ENCODE data around the gene SPNS2. TPM values are rescaled to one million over a fixed set of nuclear protein-coding genes. Genes with fewer than 3 reads are reported as not detected.
A peak's percentile ranks its signal among the peaks of the same experiment; 100 is the strongest.

Gene SPNS2
- total RNA-seq, 6 donors from 2014 or later = 41.8 to 89.1 (median 55.2) TPM

DNA sequence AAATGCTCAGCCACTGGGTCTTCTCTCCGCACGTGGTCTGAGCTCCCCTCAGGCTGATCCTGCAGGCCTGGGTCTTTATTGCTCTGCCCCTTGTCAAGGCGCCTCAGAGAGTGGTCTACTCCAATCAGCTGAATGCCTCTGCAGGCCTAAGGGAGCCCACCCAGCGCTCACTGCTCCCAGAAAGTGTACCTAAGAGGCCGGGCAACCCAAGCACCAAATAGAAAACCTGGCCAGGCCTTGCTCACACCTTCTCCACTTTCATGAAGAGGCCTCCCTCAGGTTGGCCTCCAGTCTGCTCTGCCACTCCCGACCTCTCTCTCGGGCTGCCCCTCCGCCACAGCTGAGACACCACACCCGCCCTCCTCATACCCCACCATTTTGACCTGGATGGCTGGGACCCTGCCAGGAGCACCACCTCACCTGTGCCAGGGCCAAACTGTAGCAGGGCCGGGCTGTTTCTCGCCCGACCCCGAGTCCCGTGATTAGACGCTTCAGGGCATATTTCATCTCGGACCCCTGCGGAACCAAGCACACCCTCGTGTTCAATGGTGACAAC, 55.8 kb downstream of the SPNS2 start:
- H3K4me1 ChIP-seq = peaks cover 13 to 26% (median 22%) of the 10 kb centered on the region in 4 donors
- DNase-seq (no peak), ATAC-seq (ENCODE audit: low FRiP score in 2 of 2) (no peak)
- H3K36me3 ChIP-seq = peaks cover 4 to 40% (median 35%) of the 10 kb centered on the region in 4 donors
- WGBS, 2 donors = 14 to 62% methylated on average over 5 to 18 of the region's 18 CpGs
- peak overlapping the region; percentile 50 to 90 (median 82) for H3K4me3 ChIP-seq
- H3K9me3 ChIP-seq = no peaks in the 10 kb centered on the region
- no peaks in the 10 kb centered on the region for H3K27me3 ChIP-seq
- peak overlapping the region; percentile 40 to 86 (median 77) for H3K27ac ChIP-seq
- TF ChIP-seq, protein P1, sequence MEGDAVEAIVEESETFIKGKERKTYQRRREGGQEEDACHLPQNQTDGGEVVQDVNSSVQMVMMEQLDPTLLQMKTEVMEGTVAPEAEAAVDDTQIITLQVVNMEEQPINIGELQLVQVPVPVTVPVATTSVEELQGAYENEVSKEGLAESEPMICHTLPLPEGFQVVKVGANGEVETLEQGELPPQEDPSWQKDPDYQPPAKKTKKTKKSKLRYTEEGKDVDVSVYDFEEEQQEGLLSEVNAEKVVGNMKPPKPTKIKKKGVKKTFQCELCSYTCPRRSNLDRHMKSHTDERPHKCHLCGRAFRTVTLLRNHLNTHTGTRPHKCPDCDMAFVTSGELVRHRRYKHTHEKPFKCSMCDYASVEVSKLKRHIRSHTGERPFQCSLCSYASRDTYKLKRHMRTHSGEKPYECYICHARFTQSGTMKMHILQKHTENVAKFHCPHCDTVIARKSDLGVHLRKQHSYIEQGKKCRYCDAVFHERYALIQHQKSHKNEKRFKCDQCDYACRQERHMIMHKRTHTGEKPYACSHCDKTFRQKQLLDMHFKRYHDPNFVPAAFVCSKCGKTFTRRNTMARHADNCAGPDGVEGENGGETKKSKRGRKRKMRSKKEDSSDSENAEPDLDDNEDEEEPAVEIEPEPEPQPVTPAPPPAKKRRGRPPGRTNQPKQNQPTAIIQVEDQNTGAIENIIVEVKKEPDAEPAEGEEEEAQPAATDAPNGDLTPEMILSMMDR (IDR thresholded peaks at IDR 0.05) = no peak
- no peak for TF ChIP-seq POLR2AphosphoS5 (IDR thresholded peaks at IDR 0.05)
- TF ChIP-seq EP300 (IDR thresholded peaks at IDR 0.05) = no peak
- TF ChIP-seq POLR2A (IDR thresholded peaks at IDR 0.05) = no peak

DNA sequence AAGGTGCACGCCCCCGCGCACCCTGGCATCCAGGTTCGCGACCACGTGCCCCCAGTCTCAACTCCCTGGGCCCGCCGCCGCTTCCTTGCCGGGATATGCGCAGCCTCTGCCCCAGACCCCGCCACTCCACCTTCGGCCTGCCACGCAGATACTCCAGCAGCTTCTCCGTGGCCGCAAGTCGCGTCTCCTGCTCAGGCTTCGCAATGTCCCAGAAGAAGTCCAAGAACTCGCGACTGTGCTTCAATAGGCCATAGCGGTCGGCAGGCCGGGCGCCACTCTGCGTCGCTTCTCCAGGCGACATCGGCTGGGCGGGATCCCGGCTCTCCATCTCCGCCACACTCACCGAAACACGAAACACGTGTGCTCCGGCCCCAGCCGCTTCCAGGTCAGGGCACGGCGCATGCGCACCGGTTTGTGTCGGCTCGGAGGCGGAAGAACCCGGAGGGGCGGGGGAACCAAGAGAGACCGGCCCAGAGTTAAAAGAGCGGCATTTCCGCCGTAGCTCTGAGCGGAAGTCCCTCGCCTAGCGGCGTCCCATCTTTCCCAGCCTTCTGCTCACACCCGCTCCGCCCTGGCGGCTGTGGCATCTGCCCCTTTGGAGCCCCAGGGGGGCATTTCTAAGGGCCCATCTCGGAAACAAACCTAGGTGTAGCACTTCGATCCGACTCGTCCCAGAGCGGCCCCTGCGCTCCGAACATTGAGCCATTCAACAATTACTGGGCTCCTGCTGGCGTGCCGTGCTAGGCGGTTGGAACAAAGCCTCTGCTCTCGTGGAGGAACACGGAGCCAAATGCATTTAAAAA, 56.5 kb downstream of the SPNS2 start, which contains the start of gene MYBBP1A:
TSS of gene MYBBP1A (minus strand) at position 388 of the 803 bp plus-strand sequence. CDS start at position 328, 60 bp downstream.
- Histone ChIP-seq H3K9me3 (no peaks in the 10 kb centered on the region), H3K27ac (peak within 1 kb of the TSS; percentile 68 to 89 (median 86)), H3K27me3 (no peaks in the 10 kb centered on the region), H3K4me3 (peak within 1 kb of the TSS; percentile 50 to 90 (median 82)), H3K36me3 (peaks cover 0 to 34% (median 29%) of the 10 kb centered on the region in 4 donors), H3K4me1 (peaks cover 13 to 33% (median 22%) of the 10 kb centered on the region in 4 donors)
- DNase-seq = peak; percentile 98
- TF ChIP-seq POLR2A (IDR thresholded peaks at IDR 0.05) (peak in 2 of 4 donors; percentile 58 to 80), POLR2AphosphoS5 (IDR thresholded peaks at IDR 0.05) (peak; percentile 73 to 74), EP300 (IDR thresholded peaks at IDR 0.05) (no peak)
- TF ChIP-seq, protein P1 (IDR thresholded peaks at IDR 0.05) = peak in 3 of 6 experiments; percentile 33 to 49 (median 40)
- peak; percentile 93 to 96 for ATAC-seq (ENCODE audit: low FRiP score in 2 of 2)
- 0 to 1% methylated on average over 42 to 65 of the region's 69 CpGs for WGBS, 2 donors

DNA sequence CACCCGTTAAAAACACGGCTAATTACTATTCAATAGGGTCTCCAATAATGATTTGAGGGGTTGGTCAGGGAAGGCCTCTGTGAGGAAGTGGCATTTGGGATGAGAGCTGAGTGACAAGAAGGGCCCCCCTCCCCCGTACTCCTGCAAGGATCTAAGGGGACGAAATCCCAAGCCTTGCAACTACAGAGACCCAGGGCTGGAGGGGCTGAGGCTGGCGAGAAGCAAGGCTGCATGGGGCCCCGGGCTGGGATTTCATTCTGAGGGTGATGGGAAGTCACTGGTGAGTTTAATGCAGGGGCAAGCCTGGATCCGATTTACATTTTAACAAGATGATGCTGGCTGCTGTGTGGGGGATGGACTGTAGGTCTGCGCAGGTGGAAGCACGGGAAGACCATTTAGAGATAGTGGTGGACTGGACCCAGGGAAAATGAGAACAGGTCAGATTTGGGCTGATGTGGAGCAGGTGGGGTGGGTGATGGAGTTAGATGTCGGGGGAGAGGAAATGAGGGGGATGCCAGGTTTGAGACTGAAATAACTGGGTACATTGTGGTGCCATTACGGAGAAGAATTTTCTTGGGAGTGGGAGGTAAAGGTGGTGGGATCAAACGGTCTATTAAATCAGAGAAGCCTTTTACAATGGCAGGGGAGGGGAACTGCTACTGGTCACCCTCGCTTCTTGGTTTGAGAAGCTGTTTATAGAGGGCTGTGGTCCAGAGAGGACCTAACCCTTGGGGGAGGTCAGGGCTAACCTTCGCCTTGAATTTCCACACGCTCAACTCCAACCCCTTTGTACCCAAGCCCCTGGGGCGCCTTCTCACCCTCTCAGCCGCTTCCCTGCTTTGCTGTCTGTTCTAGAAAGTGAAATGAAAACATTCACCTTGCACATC, 57.4 kb downstream of the SPNS2 start:
- peaks cover 0 to 24% (median 19%) of the 10 kb centered on the region in 4 donors for H3K36me3 ChIP-seq
- H3K9me3 ChIP-seq = no peaks in the 10 kb centered on the region
- H3K4me1 ChIP-seq = peaks cover 13 to 39% (median 23%) of the 10 kb centered on the region in 4 donors
- no peak for TF ChIP-seq POLR2AphosphoS5 (IDR thresholded peaks at IDR 0.05)
- no peak for TF ChIP-seq POLR2A (IDR thresholded peaks at IDR 0.05)
- TF ChIP-seq, protein P1 (IDR thresholded peaks at IDR 0.05) = no peak
- no peak for TF ChIP-seq EP300 (IDR thresholded peaks at IDR 0.05)
- H3K27ac ChIP-seq = peak overlapping the region; percentile 68 to 89 (median 86)
- H3K27me3 ChIP-seq = no peaks in the 10 kb centered on the region
- ATAC-seq (ENCODE audit: low FRiP score in 2 of 2) = no peak
- no peak for DNase-seq
- peak overlapping the region; percentile 36 to 90 (median 82) for H3K4me3 ChIP-seq
- WGBS, 2 donors = 70 to 71% methylated on average over 17 of the region's 17 CpGs

DNA sequence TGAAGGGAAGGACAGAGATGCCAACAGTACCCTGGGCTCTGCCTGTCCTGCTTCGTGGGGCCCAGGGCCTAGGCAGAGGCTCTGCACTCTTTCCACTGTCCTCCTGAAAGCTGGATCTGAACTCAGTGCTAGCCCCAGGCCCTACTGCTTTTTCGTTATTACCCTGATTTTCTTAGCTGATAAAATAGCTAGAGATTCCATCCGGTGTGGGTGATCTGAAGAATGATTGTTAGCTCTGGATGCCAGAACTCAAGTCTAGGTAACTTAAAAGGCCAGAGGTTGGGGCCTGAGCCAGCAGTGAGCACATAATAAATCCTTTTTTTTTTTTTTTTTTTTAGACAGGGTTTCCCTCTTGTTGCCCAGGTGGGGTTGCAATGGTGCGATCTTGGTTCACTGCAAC, 58.3 kb downstream of the SPNS2 start:
- no peak overlapping the region for H3K27ac ChIP-seq
- peaks cover 0 to 16% (median 12%) of the 10 kb centered on the region in 4 donors for H3K36me3 ChIP-seq
- WGBS, 2 donors = 82 to 89% methylated on average over 4 of the region's 4 CpGs
- H3K27me3 ChIP-seq = no peaks in the 10 kb centered on the region
- DNase-seq = no peak
- peaks cover 13 to 39% (median 23%) of the 10 kb centered on the region in 4 donors for H3K4me1 ChIP-seq
- TF ChIP-seq POLR2A (IDR thresholded peaks at IDR 0.05) (no peak), EP300 (IDR thresholded peaks at IDR 0.05) (no peak), POLR2AphosphoS5 (IDR thresholded peaks at IDR 0.05) (no peak)
- TF ChIP-seq, protein P1 (IDR thresholded peaks at IDR 0.05) = no peak
- no peaks in the 10 kb centered on the region for H3K9me3 ChIP-seq
- H3K4me3 ChIP-seq = no peak overlapping the region
- ATAC-seq (ENCODE audit: low FRiP score in 2 of 2) = no peak

Measured in upper lobe of left lung (tissue), 6 donors.